Left ventricle myocardium superior (tissue), 1 donor: ENCODE data around the gene B4GAT1. TPM values are rescaled to one million over a fixed set of nuclear protein-coding genes. Genes with fewer than 3 reads are reported as not detected.
A peak's percentile ranks its signal among the peaks of the same experiment; 100 is the strongest.
"Not testable (repeated sequence)": the region's sequence is repeated elsewhere in the genome, so short reads cannot be mapped to it uniquely, and the experiment has no call there.

Source experiments
- ATAC-seq: fragments of 200-7000 bp; cut with Tn5 transposase; one replicate; pipeline ENCODE4 v1.9.1; 2020; ENCODE audit warnings: mild to moderate bottlenecking, moderate library complexity
- DNase-seq: peaks from one replicate; pipeline ENCODE4 v3.0.0-alpha.2; 2020
- intact Hi-C: fragments of 100-400 bp; cut with micrococcal nuclease; formaldehyde crosslinking; loops from one replicate; pipeline ENCODE4 v1.11.0; 2022
- total RNA-seq: library from RNA; stranded (reverse); fragmentation: NEBNext Ultra II Directional; extraction: Animal tissue kit (Norgen Biotek cat#: 25700); gene quantifications from one replicate; pipeline ENCODE4 v1.2.1, GENCODE V29; 2021
- donor health status: DM: no; HTN: yes; CAD: no; lungs with severe emphysema.

The B4GAT1 gene
- total RNA-seq, 1 donor from 2014 or later = 55.1 TPM

DNA sequence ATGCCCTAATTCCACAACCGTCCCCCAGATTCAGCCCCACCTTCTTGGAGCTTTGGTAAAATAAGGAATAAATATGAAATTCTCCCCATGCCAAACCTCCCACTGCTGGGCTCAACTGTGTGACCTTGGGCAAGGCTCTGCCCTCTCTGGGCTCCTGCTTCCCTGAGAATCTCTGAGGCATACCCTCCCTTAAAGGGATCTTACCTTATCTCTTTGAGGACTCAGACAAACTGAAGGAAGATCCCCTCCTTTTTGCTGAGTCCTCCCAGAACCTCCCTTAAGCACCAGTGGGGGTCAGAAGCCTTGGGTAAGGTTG, 33.3 kb downstream of the B4GAT1 start:
- ATAC-seq = no peak
- DNase-seq = no peak
- intact Hi-C loops = loop anchor here (5.0 kb wide), 1 partner anchor 73 kb away; no protein-coding TSS in a partner anchor

- ATAC-seq (no peak), DNase-seq (peak; percentile 61)
- intact Hi-C loops = loop anchor here (5.0 kb wide), 1 partner anchor 74 kb away; no protein-coding TSS in a partner anchor
Measured at GRCh38 chr11:66313321-66314185, 33.9 kb downstream of the B4GAT1 start.

- intact Hi-C loops = loop anchor here (1.0 to 5.0 kb wide), 2 partner anchors 16 to 75 kb away; no protein-coding TSS in a partner anchor
- DNase-seq (peak; percentile 100), ATAC-seq (peak; percentile 83)
Measured at GRCh38 chr11:66312549-66313320, 34.7 kb downstream of the B4GAT1 start.

- intact Hi-C loops = loop anchor here (1.0 to 5.0 kb wide), 2 partner anchors 16 to 75 kb away; no protein-coding TSS in a partner anchor
- DNase-seq (peak; percentile 97), ATAC-seq (peak; percentile 83)
Measured at GRCh38 chr11:66311965-66312548, 35.4 kb downstream of the B4GAT1 start.

DNA sequence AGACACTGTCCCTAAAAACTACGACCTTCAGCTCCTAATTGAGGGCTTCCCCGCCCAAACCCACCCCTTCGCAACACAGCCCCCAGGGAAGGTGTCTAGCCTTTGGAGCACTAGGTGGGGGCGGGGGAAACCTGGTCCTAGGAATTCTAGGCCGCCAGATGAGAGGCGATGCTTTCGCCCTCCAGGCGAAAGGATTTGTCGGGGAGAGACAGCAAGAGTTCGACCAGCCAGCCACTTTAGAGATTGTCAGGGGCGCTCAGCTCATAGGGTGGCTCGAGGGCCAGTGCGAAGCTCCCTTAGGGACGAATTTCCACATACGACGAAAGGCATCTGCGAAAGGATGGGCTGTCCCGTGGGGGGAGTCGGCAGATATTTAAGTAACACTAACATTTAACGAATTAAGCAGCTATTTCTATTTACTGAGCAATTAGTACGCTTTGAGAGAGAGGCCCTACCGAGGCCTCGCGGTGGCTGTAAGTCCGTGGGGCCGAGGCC, 35.9 kb downstream of the B4GAT1 start:
- DNase-seq = no peak
- intact Hi-C loops = loop anchor here (5.0 kb wide), 1 partner anchor 76 kb away; no protein-coding TSS in a partner anchor
- ATAC-seq = no peak

DNA sequence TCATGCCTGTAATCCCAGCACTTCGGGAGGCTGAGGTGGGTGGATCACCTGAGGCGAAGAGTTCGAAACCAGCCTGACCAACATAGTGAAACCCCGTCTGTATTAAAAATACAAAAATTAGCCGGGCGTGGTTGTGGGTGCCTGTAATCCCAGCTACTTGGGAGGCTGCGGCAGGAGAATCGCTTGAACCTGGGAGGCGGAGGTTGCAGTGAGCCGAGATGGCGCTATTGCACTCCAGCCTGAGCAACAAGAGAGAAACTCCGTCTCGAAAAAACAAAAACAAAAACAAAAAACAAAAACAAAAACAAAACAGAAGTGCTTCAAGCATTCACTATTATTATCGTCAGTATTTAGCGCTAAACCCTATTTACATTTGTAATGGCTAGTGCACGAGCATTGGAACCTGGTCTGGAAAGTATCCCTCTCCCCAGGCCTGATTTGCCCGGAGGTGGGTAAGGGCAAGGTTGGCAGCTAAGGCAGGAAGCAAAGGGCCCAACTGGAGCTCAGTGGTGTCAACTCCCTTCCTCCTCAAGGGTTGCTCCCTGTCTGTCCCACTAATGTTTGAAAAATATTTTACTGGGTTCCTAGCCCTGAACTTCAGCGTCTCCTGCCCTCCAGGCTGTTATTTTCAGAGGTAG, 36.5 kb downstream of the B4GAT1 start:
- not testable (repeated sequence) for ATAC-seq, DNase-seq
- intact Hi-C loops = loop anchor here (5.0 kb wide), 1 partner anchor 76 kb away; no protein-coding TSS in a partner anchor

- intact Hi-C loops = loop anchor here (5.0 kb wide), 1 partner anchor 77 kb away; no protein-coding TSS in a partner anchor
- ATAC-seq (no peak), DNase-seq (no peak)
Measured at GRCh38 chr11:66310324-66310723, 37.1 kb downstream of the B4GAT1 start.

GRCh38 chr11:66309475-66309874, 38.0 kb downstream of the B4GAT1 start:
- DNase-seq (no peak), ATAC-seq (no peak)
- intact Hi-C loops = no loop called here

GRCh38 chr11:66302656-66303055, 44.8 kb downstream of the B4GAT1 start:
- no peak for ATAC-seq

GRCh38 chr11:66299186-66299585, 48.2 kb downstream of the B4GAT1 start:
- ATAC-seq (peak; percentile 72), DNase-seq (no peak)

More at GRCh38 chr11:66302656-66303055, 44.8 kb downstream of the B4GAT1 start:
- intact Hi-C loops = no loop called here
- no peak for DNase-seq

DNA sequence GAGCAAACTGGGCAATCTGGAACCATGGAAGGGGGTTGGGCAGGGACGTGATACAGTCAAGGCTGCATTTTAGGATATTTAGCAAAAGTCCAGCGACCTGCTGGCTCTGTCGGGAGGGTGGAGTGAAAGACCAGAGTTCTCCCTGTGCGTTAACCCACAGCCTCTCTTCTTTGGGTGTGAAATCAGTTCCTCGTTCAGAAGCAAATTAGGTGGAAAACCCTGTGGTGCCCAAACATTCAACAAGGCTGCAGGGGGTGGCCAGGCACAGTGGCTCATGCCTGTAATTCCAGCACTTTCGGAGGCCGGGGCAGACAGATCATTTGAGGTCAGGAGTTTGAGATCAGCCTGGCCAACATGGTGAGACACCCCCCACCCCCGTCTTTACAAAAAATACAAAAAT, 49.8 kb downstream of the B4GAT1 start:
- DNase-seq = no peak
- no peak for ATAC-seq
- intact Hi-C loops = no loop called here

More at GRCh38 chr11:66299186-66299585, 48.2 kb downstream of the B4GAT1 start:
- intact Hi-C loops = no loop called here

Other genes with a start within 250 kb of the B4GAT1 start
- 34.9 TPM for gene KLC2, start 89.9 kb downstream of the B4GAT1 start, total RNA-seq
- gene RAB1B, start 79.0 kb downstream of the B4GAT1 start, total RNA-seq = 123 TPM
- not detected for gene CNIH2, start 69.5 kb downstream of the B4GAT1 start, total RNA-seq
- 41.1 TPM for gene YIF1A, start 58.5 kb downstream of the B4GAT1 start, total RNA-seq
- gene TMEM151A, start 55.7 kb downstream of the B4GAT1 start, total RNA-seq = 0.25 TPM
- gene CD248, start 30.6 kb downstream of the B4GAT1 start, total RNA-seq = 11.1 TPM
- 1.7 TPM for gene RIN1, start 11.2 kb downstream of the B4GAT1 start, total RNA-seq
- 14.7 TPM for gene BRMS1, start 2.5 kb downstream of the B4GAT1 start, total RNA-seq
- 22.6 TPM for gene SLC29A2, start 24.1 kb upstream of the B4GAT1 start, total RNA-seq
- not detected for gene NPAS4, start 73.4 kb upstream of the B4GAT1 start, total RNA-seq
- gene MRPL11, start 91.2 kb upstream of the B4GAT1 start, total RNA-seq = 61.1 TPM
- 10.9 TPM for gene PELI3, start 119.3 kb upstream of the B4GAT1 start, total RNA-seq
- gene DPP3, start 132.8 kb upstream of the B4GAT1 start, total RNA-seq = 9.7 TPM
- 17.8 TPM for gene BBS1, start 163.0 kb upstream of the B4GAT1 start, total RNA-seq
- 5.5 TPM for gene ZDHHC24, start 198.4 kb upstream of the B4GAT1 start, total RNA-seq
- gene ACTN3, start 199.3 kb upstream of the B4GAT1 start, total RNA-seq = not detected
- 64.5 TPM for gene CTSF, start 221.0 kb upstream of the B4GAT1 start, total RNA-seq
- gene CCDC87, start 245.4 kb upstream of the B4GAT1 start, total RNA-seq = 0.25 TPM
- 26.8 TPM for gene CCS, start 245.6 kb upstream of the B4GAT1 start, total RNA-seq